Glutamatergic neuron (in vitro differentiated cells): ENCODE measurements around the gene CA14. TPM values are rescaled to one million over a fixed set of nuclear protein-coding genes. Genes with fewer than 3 reads are reported as not detected.
"Not testable (repeated sequence)": the region's sequence is repeated elsewhere in the genome, so short reads cannot be mapped to it uniquely, and the experiment has no call there.

Experiments
- DNase-seq: peaks from one replicate; pipeline ENCODE4 v3.0.0; 2022
- H3K27ac Mint-ChIP-seq: one replicate; pipeline ENCODE4 v1.8.0; 2020; ENCODE audit warnings: mild to moderate bottlenecking, mixed read lengths, inconsistent platforms; ENCODE audit not compliant: unreplicated experiment
- H3K27me3 Mint-ChIP-seq: one replicate; pipeline ENCODE4 v1.8.0; 2020; ENCODE audit warnings: mild to moderate bottlenecking, moderate library complexity, mixed read lengths, inconsistent platforms; ENCODE audit not compliant: unreplicated experiment
- H3K36me3 Mint-ChIP-seq: one replicate; pipeline ENCODE4 v1.8.0; 2020; ENCODE audit warnings: mild to moderate bottlenecking, mixed read lengths, inconsistent platforms; ENCODE audit not compliant: unreplicated experiment
- H3K4me1 Mint-ChIP-seq: one replicate; pipeline ENCODE4 v1.8.0; 2020; ENCODE audit warnings: mild to moderate bottlenecking, low read depth, mixed read lengths, inconsistent platforms; ENCODE audit not compliant: unreplicated experiment
- H3K4me3 Mint-ChIP-seq: one replicate; pipeline ENCODE4 v1.8.0; 2020; ENCODE audit warnings: mild to moderate bottlenecking, mixed read lengths, inconsistent platforms; ENCODE audit not compliant: unreplicated experiment
- H3K9me3 Mint-ChIP-seq: one replicate; pipeline ENCODE4 v1.8.0; 2020; ENCODE audit warnings: mild to moderate bottlenecking, moderate library complexity, mixed read lengths, inconsistent platforms; ENCODE audit not compliant: unreplicated experiment
- CTCF ChIP-seq: fragments of 200-600 bp; sonication (generic); IDR thresholded peaks from one replicate; pipeline ENCODE4 v1.5.0; 2021; ENCODE audit not compliant: partially characterized antibody, unreplicated experiment
- long read RNA-seq: library from polyadenylated mRNA; unstranded; transcript quantifications from one replicate; pipeline ENCODE4 v2.0.0, GENCODE V29; 2020; ENCODE audit not compliant: unreplicated experiment
- total RNA-seq: library from RNA; stranded (reverse); fragmentation: NEBNext Ultra II Directional; extraction: Animal tissue kit (Norgen Biotek cat#: 25700); gene quantifications from one replicate; pipeline ENCODE4 v1.2.1, GENCODE V29; 2021; ENCODE audit not compliant: unreplicated experiment

CA14 gene
- 1.5 TPM for total RNA-seq
- long read RNA-seq, result 0 reads

- Mint-ChIP-seq H3K36me3 (no peaks in the 10 kb centered on the region), H3K9me3 (peaks cover 6% of the 10 kb centered on the region), H3K4me1 (peaks cover 32% of the 10 kb centered on the region), H3K4me3 (peak within 1 kb of the TSS; percentile 76), H3K27me3 (peaks cover 4% of the 10 kb centered on the region), H3K27ac (peak within 1 kb of the TSS; percentile 86)
- DNase-seq, result no peak
- TF ChIP-seq CTCF, result no peak
These were observed at the start of gene CA14 for GRCh38 chr1:150257624-150258585. Gene CA14 (plus strand): TSS chr1:150257774. CDS start chr1:150258129, 355 bp downstream.

GRCh38 chr1:150208460-150208859 is 49.1 kb upstream of the CA14 start:
- H3K36me3 Mint-ChIP-seq, H3K27me3 Mint-ChIP-seq, H3K4me3 Mint-ChIP-seq, H3K4me1 Mint-ChIP-seq, DNase-seq, H3K9me3 Mint-ChIP-seq, H3K27ac Mint-ChIP-seq: not testable (repeated sequence)

- TF ChIP-seq CTCF, result no peak
- Mint-ChIP-seq H3K27me3 (no peaks in the 10 kb centered on the region), H3K4me3 (no peak overlapping the region), H3K9me3 (no peaks in the 10 kb centered on the region), H3K27ac (no peak overlapping the region), H3K36me3 (no peaks in the 10 kb centered on the region), H3K4me1 (no peaks in the 10 kb centered on the region)
- no peak for DNase-seq
These were observed 47.5 kb upstream of the CA14 start for GRCh38 chr1:150210091-150210490.

GRCh38 chr1:150210706-150211105 is 46.9 kb upstream of the CA14 start:
- no peaks in the 10 kb centered on the region for H3K36me3 Mint-ChIP-seq
- TF ChIP-seq CTCF, result no peak
- H3K9me3 Mint-ChIP-seq, result no peaks in the 10 kb centered on the region
- H3K27ac Mint-ChIP-seq, result no peak overlapping the region
- H3K27me3 Mint-ChIP-seq, result no peaks in the 10 kb centered on the region
- H3K4me3 Mint-ChIP-seq, result no peak overlapping the region
- no peaks in the 10 kb centered on the region for H3K4me1 Mint-ChIP-seq
- DNase-seq, result no peak

GRCh38 chr1:150212070-150212469 is 45.5 kb upstream of the CA14 start:
- Mint-ChIP-seq H3K4me1 (no peaks in the 10 kb centered on the region), H3K36me3 (no peaks in the 10 kb centered on the region), H3K4me3 (no peak overlapping the region), H3K9me3 (no peaks in the 10 kb centered on the region), H3K27ac (no peak overlapping the region), H3K27me3 (no peaks in the 10 kb centered on the region)
- no peak for DNase-seq
- TF ChIP-seq CTCF, result no peak
